HG03066 (cell line): ENCODE results near the gene CLDN10.
"Not testable (repeated sequence)": the region's sequence is repeated elsewhere in the genome, so short reads cannot be mapped to it uniquely, and the experiment has no call there.

ENCODE experiments used
- ATAC-seq: cut with Tn5 transposase; IDR thresholded peaks from one replicate; pipeline ENCODE4 v1.9.1; 2021; ENCODE audit warnings: low read depth; ENCODE audit not compliant: unreplicated experiment

CLDN10 gene

GRCh38 chr13:95540888-95541287 is 11.6 kb upstream of the CLDN10 start:
- no peak for ATAC-seq

- no peak for ATAC-seq
Observed at GRCh38 chr13:95541308-95541707, 11.2 kb upstream of the CLDN10 start.

- no peak for ATAC-seq
Observed at GRCh38 chr13:95541911-95542474, 10.5 kb upstream of the CLDN10 start.

- no peak for ATAC-seq
Observed at GRCh38 chr13:95544293-95544692, 8.2 kb upstream of the CLDN10 start.

- ATAC-seq: no peak
Observed at GRCh38 chr13:95546919-95547318, 5.6 kb upstream of the CLDN10 start.

GRCh38 chr13:95547531-95548167 is 4.9 kb upstream of the CLDN10 start:
- ATAC-seq: no peak

GRCh38 chr13:95552208-95552538 is 347 bp upstream of the CLDN10 start:
- ATAC-seq: no peak

- ATAC-seq: no peak
Observed at GRCh38 chr13:95553581-95554385, 1.3 kb downstream of the CLDN10 start.

GRCh38 chr13:95557013-95557412 is 4.5 kb downstream of the CLDN10 start:
- ATAC-seq: no peak

- ATAC-seq: no peak
Observed at GRCh38 chr13:95559100-95559499, 6.6 kb downstream of the CLDN10 start.

- ATAC-seq: no peak
Observed at GRCh38 chr13:95560387-95560786, 7.9 kb downstream of the CLDN10 start.

GRCh38 chr13:95564091-95564490 is 11.6 kb downstream of the CLDN10 start:
- ATAC-seq: no peak

GRCh38 chr13:95564733-95565291 is 12.3 kb downstream of the CLDN10 start:
- ATAC-seq: no peak

GRCh38 chr13:95565758-95566157 is 13.2 kb downstream of the CLDN10 start:
- ATAC-seq: not testable (repeated sequence)

GRCh38 chr13:95568131-95568530 is 15.6 kb downstream of the CLDN10 start:
- ATAC-seq: no peak

GRCh38 chr13:95570016-95570415 is 17.5 kb downstream of the CLDN10 start:
- no peak for ATAC-seq

GRCh38 chr13:95571941-95572340 is 19.4 kb downstream of the CLDN10 start:
- ATAC-seq: no peak

GRCh38 chr13:95573221-95573620 is 20.7 kb downstream of the CLDN10 start:
- ATAC-seq: no peak

GRCh38 chr13:95579303-95579702 is 26.8 kb downstream of the CLDN10 start:
- peak; percentile 53 for ATAC-seq

GRCh38 chr13:95585867-95586266 is 33.3 kb downstream of the CLDN10 start:
- ATAC-seq: no peak

GRCh38 chr13:95588134-95588533 is 35.6 kb downstream of the CLDN10 start:
- ATAC-seq: no peak

GRCh38 chr13:95588721-95589120 is 36.2 kb downstream of the CLDN10 start:
- ATAC-seq: no peak
